ENCODE data around the gene ZC3H8. TPM values are rescaled to one million over a fixed set of nuclear protein-coding genes. Genes with fewer than 3 reads are reported as not detected.

The ZC3H8 gene
- total and polyA plus RNA-seq, 8 donors: 3.9 to 117 (median 8.2) TPM

DNA sequence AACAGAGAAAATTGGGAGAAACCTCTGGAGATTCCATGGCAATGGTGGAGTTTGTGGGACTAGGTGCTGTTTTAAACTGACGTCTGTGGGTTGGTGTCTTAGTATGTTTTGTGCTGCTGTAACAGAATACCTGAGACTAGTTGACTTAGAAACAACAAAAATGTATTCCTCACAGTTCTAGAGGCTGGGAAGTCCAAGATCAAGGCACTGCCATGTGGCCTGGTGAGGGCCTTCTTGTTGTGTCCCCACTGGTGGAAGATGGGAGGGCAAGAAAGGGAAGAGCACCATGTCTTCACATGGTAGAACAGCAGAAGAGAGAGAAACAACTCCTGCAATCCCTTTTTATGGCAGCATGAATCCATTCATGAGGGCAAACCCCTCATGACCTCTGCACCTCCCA, 13.7 kb upstream of the ZC3H8 start:
- Histone ChIP-seq H3K27ac (no peak overlapping the region), H3K4me3 (no peak overlapping the region), H3K27me3 (no peaks in the 10 kb centered on the region), H3K4me1 (no peaks in the 10 kb centered on the region), H3K36me3 (no peaks in the 10 kb centered on the region), H3K9me3 (no peaks in the 10 kb centered on the region)
- DNase-seq: no peak
- intact Hi-C loops (cut with DNase I; ENCODE audit: low total_unique reads): no loop called here
- no peak for TF ChIP-seq POLR2A (IDR thresholded peaks at IDR 0.05)
- TF ChIP-seq POLR2AphosphoS5 (IDR thresholded peaks at IDR 0.05): no peak
- TF ChIP-seq CTCF (IDR thresholded peaks at IDR 0.05): no peak
- TF ChIP-seq EP300 (IDR thresholded peaks at IDR 0.05): no peak
- 89 to 100% (median 95%) methylated on average over 1 of the region's 1 CpG for WGBS, 5 donors

DNA sequence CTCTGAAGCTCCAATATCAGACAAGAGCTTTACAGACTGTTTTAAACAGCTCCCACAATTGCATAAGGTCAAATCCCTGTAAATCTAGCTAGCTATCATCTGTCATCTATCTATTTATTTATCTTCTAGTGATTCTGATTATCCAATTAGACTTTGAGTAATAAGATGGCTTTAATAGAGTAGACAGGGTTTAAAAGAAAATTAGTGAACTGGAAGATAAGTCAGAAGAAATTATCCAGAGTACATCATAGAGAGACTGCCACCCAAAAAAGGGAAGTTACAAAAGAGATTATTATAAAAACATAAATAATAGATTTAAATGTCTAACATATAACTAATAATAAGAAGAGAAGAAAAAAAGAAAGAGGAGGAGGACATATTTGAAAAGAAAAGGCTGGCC, 8.0 kb upstream of the ZC3H8 start:
- H3K4me3 ChIP-seq: no peak overlapping the region
- no peaks in the 10 kb centered on the region for H3K27me3 ChIP-seq
- H3K4me1 ChIP-seq: peaks cover 0 to 10% (median 4%) of the 10 kb centered on the region in 4 donors
- TF ChIP-seq POLR2A (IDR thresholded peaks at IDR 0.05) (no peak), CTCF (IDR thresholded peaks at IDR 0.05) (no peak), EP300 (IDR thresholded peaks at IDR 0.05) (no peak), POLR2AphosphoS5 (IDR thresholded peaks at IDR 0.05) (no peak)
- no peaks in the 10 kb centered on the region for H3K36me3 ChIP-seq
- no peak for DNase-seq
- intact Hi-C loops (cut with DNase I; ENCODE audit: low total_unique reads): no loop called here
- H3K9me3 ChIP-seq: no peaks in the 10 kb centered on the region
- no peak overlapping the region for H3K27ac ChIP-seq

DNA sequence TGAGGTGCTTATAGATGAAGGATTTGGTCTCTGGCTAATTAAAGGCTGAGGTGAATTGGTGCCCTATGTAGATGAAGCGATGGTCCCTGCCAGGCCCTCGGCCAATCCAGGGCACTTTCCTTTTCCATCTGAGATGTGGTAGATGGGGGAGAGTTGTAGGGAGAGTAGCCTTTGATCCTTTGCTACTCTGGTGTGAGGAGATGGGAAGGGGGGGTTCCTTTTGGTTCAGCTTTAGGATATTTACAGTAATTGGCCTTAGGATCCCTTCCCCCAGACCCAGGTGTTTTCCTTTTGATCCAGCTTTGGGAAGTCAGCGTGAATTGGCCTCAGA, 5.4 kb upstream of the ZC3H8 start:
- no peak overlapping the region for H3K27ac ChIP-seq
- TF ChIP-seq POLR2AphosphoS5 (IDR thresholded peaks at IDR 0.05) (no peak), POLR2A (IDR thresholded peaks at IDR 0.05) (no peak), CTCF (IDR thresholded peaks at IDR 0.05) (no peak), EP300 (IDR thresholded peaks at IDR 0.05) (no peak)
- H3K4me3 ChIP-seq: no peak overlapping the region
- DNase-seq: no peak
- peaks cover 0 to 23% (median 7%) of the 10 kb centered on the region in 4 donors for H3K4me1 ChIP-seq
- no peaks in the 10 kb centered on the region for H3K27me3 ChIP-seq
- H3K9me3 ChIP-seq: no peaks in the 10 kb centered on the region
- 94 to 98% (median 96%) methylated on average over 3 of the region's 3 CpGs for WGBS, 5 donors
- H3K36me3 ChIP-seq: no peaks in the 10 kb centered on the region
- intact Hi-C loops (cut with DNase I; ENCODE audit: low total_unique reads): no loop called here

DNA sequence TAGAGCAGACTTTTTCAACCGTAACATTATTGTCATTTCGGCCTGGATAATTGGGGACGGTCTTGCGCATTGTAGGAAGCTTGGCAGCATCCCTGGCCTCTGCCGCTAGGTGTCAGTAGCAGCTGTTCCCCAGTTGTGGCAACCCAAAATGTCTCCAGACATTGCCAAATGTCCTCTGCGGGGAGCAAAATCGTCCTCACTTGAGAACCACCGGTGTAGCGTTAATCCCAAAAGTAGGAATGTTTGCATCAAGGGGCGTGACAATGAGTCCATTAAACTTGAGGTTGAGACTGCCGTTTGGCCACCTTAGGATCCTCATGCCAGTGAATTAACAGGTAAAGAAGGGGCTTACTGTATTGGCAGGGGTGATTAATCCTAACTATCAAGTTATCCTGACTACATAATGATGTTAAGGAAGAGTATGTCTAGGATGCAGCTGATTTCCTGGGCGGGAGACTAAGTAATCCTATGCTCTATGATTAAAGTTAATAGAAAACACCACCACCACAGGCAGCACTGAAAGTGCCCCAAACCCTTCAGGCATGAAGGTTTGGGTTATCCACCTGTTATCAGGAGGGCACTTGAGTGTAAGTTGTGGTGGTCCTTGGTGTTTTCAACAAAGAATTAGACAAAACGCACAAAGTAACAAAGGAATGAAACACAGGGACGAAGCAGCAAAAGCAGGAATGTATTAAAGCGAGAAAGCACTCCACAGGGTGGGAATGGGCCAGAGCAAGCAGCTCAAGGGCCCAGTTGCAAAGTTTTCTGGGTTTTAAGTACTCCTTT, 4.9 kb upstream of the ZC3H8 start:
- H3K4me1 ChIP-seq: peaks cover 0 to 25% (median 9%) of the 10 kb centered on the region in 4 donors
- H3K27ac ChIP-seq: no peak overlapping the region
- WGBS, 5 donors: 20 to 22% (median 20%) methylated on average over 13 to 15 of the region's 15 CpGs
- DNase-seq: peak; percentile 85 to 93
- intact Hi-C loops (cut with DNase I; ENCODE audit: low total_unique reads): loop anchor here (5.0 kb wide), 1 partner anchor 178 kb away; no protein-coding TSS in a partner anchor
- TF ChIP-seq CTCF (IDR thresholded peaks at IDR 0.05) (peak in 5 of 7 experiments; percentile 88 to 95 (median 93)), POLR2AphosphoS5 (IDR thresholded peaks at IDR 0.05) (peak in 1 of 3 donors; percentile 71), POLR2A (IDR thresholded peaks at IDR 0.05) (no peak)
- no peaks in the 10 kb centered on the region for H3K9me3 ChIP-seq
- H3K36me3 ChIP-seq: no peaks in the 10 kb centered on the region
- H3K27me3 ChIP-seq: no peaks in the 10 kb centered on the region
- no peak overlapping the region for H3K4me3 ChIP-seq

Data from stomach (tissue), 9 donors.